ENCODE measurements around the gene FANCE.
A peak's percentile ranks its signal among the peaks of the same experiment; 100 is the strongest.

Gene FANCE

GRCh38 chr6:35484921-35485392, 32.8 kb downstream of the FANCE start:
- no peak for DNase-seq (ENCODE audit: low spot score)

- no peak for DNase-seq (ENCODE audit: low spot score)
Measured at GRCh38 chr6:35485402-35485877, 33.3 kb downstream of the FANCE start.

GRCh38 chr6:35486005-35486925, 34.1 kb downstream of the FANCE start:
- no peak for DNase-seq (ENCODE audit: low spot score)

GRCh38 chr6:35487658-35488516, 35.7 kb downstream of the FANCE start:
- DNase-seq (ENCODE audit: low spot score) = no peak

GRCh38 chr6:35488517-35488862, 36.4 kb downstream of the FANCE start:
- no peak for DNase-seq (ENCODE audit: low spot score)

- no peak for DNase-seq (ENCODE audit: low spot score)
Measured at GRCh38 chr6:35489066-35489465, 36.9 kb downstream of the FANCE start.

GRCh38 chr6:35489995-35490791, 38.1 kb downstream of the FANCE start:
- DNase-seq (ENCODE audit: low spot score) = no peak

GRCh38 chr6:35490821-35491557, 38.9 kb downstream of the FANCE start:
- DNase-seq (ENCODE audit: low spot score) = no peak

- DNase-seq (ENCODE audit: low spot score) = no peak
Measured at GRCh38 chr6:35491558-35492257, 39.6 kb downstream of the FANCE start.

- no peak for DNase-seq (ENCODE audit: low spot score)
Measured at GRCh38 chr6:35492258-35492973, 40.3 kb downstream of the FANCE start.

GRCh38 chr6:35492974-35493284, 40.8 kb downstream of the FANCE start:
- no peak for DNase-seq (ENCODE audit: low spot score)

- DNase-seq (ENCODE audit: low spot score) = no peak
Measured at GRCh38 chr6:35493307-35493983, 41.3 kb downstream of the FANCE start.

GRCh38 chr6:35494161-35494563, 42.0 kb downstream of the FANCE start:
- no peak for DNase-seq (ENCODE audit: low spot score)

GRCh38 chr6:35495258-35496035, 43.3 kb downstream of the FANCE start:
- DNase-seq (ENCODE audit: low spot score) = no peak

GRCh38 chr6:35496036-35496840, 44.1 kb downstream of the FANCE start:
- DNase-seq (ENCODE audit: low spot score) = no peak

- DNase-seq (ENCODE audit: low spot score) = peak; percentile 89
Measured at GRCh38 chr6:35496841-35497570, 44.9 kb downstream of the FANCE start, which contains the start of gene TEAD3. Gene TEAD3 (minus strand): TSS chr6:35497079.

All from germinal center (tissue), 1 donor.